Astrocyte of the spinal cord (primary cell): ENCODE results near the gene ADGRV1.
"Not testable (repeated sequence)": the region's sequence is repeated elsewhere in the genome, so short reads cannot be mapped to it uniquely, and the experiment has no call there.

ENCODE experiments used
- DNase-seq: peaks from one replicate; pipeline ENCODE4 v3.0.0; 2011; ENCODE audit warnings: low read depth, low spot score
- H3K4me3 ChIP-seq: 2 replicates; pipeline ENCODE4 v1.5.1; 2011; ENCODE audit warnings: low read depth, mild to moderate bottlenecking, low read length, moderate library complexity
- CTCF ChIP-seq: IDR thresholded peaks from 2 replicates; pipeline ENCODE4 v1.5.1; 2012; ENCODE audit warnings: low read depth, mild to moderate bottlenecking, low read length, inconsistent platforms
- in situ Hi-C: cut with HindIII; loops from 2 replicates; pipeline ENCODE4 v1.10.0; 2017; ENCODE audit warnings: low sequenced_read_pairs

Gene ADGRV1

GRCh38 chr5:90965110-90965685, 406.6 kb downstream of the ADGRV1 start:
- no peak for TF ChIP-seq CTCF
- DNase-seq, result no peak
- in situ Hi-C loops, result no loop called here
- no peak overlapping the region for H3K4me3 ChIP-seq

- no peak for TF ChIP-seq CTCF
- DNase-seq, result no peak
- in situ Hi-C loops, result no loop called here
- H3K4me3 ChIP-seq, result no peak overlapping the region
Measured at GRCh38 chr5:90967443-90967842, 408.8 kb downstream of the ADGRV1 start.

- no peak overlapping the region for H3K4me3 ChIP-seq
- in situ Hi-C loops, result no loop called here
- no peak for DNase-seq
- TF ChIP-seq CTCF, result no peak
Measured at GRCh38 chr5:90967851-90968250, 409.3 kb downstream of the ADGRV1 start.

- peak; percentile 76 for DNase-seq
- no peak overlapping the region for H3K4me3 ChIP-seq
- in situ Hi-C loops, result no loop called here
- no peak for TF ChIP-seq CTCF
Measured at GRCh38 chr5:90968319-90968718, 409.7 kb downstream of the ADGRV1 start.

- DNase-seq, in situ Hi-C loops, H3K4me3 ChIP-seq: not testable (repeated sequence)
Measured at GRCh38 chr5:90969945-90970344, 411.3 kb downstream of the ADGRV1 start.

GRCh38 chr5:90981177-90981576, 422.6 kb downstream of the ADGRV1 start:
- in situ Hi-C loops, result no loop called here
- no peak for TF ChIP-seq CTCF
- H3K4me3 ChIP-seq, result no peak overlapping the region
- no peak for DNase-seq

GRCh38 chr5:90981821-90982220, 423.2 kb downstream of the ADGRV1 start:
- TF ChIP-seq CTCF, result no peak

More at GRCh38 chr5:90981821-90982220, 423.2 kb downstream of the ADGRV1 start:
- H3K4me3 ChIP-seq, result no peak overlapping the region
- no peak for DNase-seq
- in situ Hi-C loops, result no loop called here
